NCI-H2081 treated with DMSO at 0.1 percent for 48 hours (cell line): ENCODE measurements around the gene GNLY.

ENCODE experiments used
- DNase-seq: peaks from one replicate; lab custom pipeline; 2025; lab: John Stamatoyannopoulos, UW

Gene GNLY

GRCh38 chr2:85728883-85729824 lies 35.0 kb downstream of the GNLY start:
- DNase-seq = no peak

DNA sequence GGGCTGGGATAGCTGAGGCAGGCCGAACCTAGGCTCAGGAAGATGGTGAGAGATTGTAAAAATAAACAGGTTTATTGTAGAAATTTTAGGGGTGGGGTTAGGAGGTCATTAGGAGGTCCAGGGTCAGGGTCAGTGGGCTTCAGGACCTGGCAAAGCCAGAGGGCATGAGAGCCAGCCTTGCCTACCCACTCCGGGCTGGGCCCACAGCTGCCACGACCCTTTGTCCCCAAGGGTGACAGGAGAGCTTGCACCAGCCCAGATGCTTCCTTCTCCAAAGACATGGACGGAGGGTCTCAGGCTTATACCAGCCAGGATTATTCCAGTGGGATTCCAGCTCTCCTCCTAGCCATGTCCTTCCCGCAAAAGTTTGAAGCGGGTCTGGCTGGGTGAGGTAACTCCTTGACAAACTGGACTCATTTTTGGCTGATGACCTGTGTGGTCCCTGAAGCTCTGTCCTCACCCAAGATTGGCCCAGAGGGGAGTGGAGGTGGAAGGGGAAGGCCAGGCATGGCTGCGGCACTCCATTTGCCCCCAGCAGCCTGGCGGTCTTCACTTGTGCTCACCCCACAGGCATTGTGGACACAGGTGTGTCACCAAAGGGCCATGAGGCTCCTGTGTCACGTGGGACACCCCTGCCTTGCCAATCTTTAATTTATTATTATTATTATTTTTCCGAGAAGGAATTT lies 35.8 kb downstream of the GNLY start:
- DNase-seq = no peak

DNA sequence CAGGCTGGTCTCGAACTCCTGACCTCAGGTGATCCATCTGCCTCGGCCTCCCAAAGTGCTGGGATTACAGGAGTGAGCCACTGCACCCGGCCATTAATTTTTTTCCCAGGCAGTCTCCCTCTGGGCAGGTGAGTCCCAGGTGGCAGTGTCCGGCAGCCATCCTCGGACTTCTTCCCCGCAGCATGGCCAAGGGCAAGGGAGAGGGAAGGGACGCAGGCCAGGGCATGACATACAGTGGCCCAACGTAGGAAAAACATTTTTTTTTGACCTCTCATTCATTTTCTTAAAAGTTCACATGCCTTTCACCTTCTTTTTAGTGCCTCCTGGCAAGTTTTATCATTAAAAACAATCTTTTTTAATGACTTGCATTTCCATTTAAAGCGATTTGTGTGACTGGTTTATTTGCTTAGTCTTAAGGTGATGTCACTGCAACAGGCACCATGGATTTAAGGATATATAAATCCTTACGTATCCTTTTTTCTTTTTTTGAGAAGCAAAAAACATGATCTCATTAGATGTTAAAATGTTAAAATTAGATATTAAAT lies 36.6 kb downstream of the GNLY start:
- DNase-seq = no peak

- no peak for DNase-seq
Observed at GRCh38 chr2:85731606-85732005, 37.4 kb downstream of the GNLY start.

GRCh38 chr2:85732467-85733120 lies 38.4 kb downstream of the GNLY start:
- DNase-seq = no peak

DNA sequence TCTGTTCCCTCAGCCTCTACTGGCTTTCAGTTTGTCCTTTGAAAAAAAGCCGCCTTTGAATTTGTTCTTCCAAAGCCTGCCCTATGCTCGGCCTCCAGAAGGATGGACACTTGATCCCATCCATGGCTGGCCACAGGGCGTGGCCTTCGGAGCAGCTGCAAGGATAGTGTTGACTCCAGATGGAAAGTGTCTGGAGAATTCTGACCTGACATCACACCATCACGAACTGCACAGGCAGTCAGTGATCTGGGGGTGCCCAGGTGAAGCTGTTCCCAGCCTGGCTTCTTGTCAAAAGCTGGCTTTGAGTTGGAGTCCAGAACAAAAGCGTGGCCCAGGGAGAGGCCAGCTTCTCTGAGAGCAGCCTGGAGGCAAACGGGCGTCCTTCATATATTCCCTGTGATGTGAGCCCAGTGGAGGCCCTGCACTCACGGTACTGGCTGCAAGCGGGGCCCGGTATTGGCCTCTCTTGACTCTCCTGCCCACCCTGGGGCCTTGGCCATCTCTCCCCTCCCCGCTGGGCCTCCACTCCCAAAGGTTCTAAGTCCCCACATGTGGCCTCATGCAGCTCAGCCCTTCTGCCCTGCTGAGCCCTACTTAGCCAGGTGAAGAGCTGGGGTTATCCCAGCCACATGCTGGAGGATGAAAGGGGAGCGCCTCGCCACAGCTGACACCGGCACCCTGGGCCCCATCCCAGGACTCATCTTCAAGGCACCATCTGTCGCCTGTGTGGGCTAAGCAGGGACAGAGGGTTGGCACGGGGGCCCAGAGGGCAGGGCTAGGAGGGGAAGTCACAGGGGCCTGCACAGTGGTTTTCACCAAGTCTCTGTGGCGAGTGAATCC lies 39.2 kb downstream of the GNLY start:
- no peak for DNase-seq

DNA sequence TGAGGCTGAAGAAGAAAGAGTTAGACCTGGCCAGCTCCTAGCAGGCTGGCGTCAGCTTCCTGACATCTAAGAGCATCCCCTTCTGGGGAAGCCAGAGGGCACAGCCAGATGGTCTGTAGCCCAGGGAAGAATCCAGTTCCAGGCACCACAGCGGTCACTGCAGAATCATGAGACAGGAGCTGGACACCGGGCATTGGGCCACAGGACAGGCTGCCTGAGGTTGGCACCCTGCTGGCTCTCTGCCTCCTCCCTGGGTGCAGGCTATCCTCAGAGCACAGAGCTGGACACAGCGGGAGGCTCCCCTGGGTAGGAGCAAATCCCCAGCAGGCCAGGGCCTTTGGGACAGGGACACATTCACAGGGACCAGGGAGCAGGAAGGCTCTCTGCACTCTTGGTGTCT lies 39.9 kb downstream of the GNLY start:
- DNase-seq = no peak

DNA sequence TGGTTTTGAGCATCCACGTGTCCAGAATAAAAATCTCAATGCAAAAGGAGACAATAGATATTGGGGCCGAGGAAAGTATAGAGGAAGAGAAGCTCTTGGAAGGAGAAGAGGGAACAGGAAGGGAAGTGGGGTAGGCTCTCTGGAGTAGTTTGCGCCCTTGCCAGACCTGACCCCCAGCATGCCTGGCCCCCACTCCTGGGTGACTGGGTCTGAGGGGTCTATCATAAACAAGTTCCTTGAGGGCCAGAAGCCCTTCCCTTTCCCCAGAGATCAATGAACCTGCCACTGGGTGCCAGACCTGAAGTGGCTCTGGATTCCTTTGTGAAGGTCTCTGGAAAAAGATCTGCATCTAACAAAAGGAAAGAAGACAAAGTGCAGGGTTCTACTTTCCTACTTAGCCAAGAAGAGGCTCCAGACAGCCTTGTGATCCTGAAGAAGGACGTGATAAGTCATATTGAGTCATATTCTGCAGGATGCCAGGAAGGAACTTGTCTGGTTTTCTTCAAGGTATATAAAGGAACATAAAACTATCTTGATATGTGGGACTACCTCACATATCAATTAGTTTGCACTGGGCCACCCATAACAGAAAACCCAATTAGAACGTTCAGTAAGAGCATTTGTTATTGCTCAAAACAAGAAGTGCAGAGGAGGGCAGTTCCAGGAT lies 40.9 kb downstream of the GNLY start:
- DNase-seq = no peak

DNA sequence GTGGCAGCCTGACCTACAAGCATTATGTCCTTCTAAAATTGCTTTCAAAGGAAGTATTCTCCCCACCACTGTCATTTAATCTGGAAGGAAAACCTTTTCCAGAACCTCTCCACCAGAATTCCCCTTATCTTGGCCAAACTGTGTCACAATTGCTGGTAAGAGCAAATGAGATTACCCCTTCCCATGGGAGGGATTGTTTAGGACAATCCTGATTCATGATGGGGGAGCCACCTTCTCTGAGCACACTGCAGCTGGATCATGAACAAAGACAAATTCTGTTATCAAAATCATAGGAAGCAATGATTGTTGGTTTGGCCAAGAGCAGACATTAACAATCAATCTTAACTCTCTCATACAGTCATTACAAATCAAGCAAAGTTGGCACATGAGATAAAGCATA lies 41.5 kb downstream of the GNLY start:
- no peak for DNase-seq

DNA sequence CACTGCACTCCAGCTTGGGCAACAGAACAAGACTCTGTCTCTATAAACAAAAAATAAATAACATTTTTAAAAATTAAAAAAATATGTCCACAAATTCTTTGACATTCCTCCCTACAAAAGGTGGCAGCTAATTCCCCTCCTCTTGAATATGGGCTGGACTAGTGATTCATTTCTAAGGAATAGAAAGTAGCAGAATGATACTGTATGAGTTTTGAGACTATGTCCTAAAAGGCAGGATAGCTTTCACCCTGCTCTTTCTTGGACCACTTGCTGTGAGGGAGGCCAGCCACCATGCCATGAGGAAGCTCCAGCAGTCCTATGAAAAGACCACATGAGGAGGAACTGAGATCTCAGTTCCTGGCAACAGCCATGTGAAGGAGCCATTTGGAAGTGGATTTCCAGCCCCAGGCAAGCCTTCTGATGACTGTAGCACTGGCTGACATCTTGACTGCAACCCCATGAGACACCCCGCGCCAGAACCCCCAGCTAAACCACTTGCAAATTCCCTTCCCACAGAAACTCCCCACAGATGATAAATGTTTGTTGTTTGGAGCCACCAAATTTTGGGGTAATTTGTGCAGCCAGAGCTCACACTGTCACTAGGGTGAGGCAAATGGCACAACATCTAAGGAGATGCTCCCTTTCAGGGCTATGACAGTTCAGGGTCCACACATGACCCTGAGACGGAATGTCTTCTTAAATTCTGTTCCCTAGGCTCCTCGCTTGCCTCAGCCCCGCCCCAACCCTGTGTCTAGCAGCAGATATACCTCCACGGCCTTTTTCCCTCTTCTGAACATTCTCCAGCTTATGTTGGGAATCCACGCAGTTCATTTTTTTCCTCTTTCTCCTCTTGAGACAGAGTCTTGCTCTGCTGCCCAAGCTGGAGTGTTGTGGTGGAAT lies 42.5 kb downstream of the GNLY start:
- no peak for DNase-seq

GRCh38 chr2:85737481-85737880 lies 43.3 kb downstream of the GNLY start:
- no peak for DNase-seq

DNA sequence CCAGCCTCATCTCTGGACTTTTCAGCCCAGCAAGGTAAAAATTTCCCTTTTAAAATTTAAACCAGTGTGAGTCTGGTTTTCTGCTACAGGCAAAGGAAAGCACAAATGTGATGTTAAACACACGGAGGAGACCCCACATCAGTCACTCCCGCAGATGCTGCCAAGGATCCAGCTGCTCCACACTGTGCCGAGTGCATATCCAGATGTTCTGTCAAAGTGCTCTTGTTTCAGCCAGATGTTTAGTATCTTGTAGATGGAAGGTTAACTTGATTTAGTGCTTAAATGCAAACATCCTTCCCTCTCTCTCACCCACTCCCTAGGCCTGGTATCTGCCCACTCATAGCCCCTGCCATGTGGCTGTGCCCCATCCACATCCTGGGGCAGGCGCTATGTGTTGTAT lies 43.8 kb downstream of the GNLY start:
- no peak for DNase-seq

DNA sequence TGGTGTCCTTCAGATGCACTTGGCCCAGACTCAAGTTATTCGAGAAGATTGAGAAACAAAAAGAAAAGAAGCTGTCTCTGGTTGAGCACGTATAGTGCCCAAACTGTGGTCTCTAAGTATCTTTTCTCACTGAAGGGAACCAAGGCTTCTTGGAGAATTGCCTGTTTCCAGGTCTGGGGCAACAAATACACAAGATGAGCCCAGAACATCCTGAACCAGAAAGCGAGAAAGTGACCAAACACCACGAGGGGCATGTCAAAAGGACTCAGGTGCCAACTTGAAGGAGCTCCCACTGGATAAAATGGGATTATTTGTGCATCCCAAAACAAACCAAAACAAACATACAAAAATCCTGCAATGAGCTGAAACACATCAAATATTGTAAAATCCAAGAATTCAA lies 46.0 kb downstream of the GNLY start:
- no peak for DNase-seq

DNA sequence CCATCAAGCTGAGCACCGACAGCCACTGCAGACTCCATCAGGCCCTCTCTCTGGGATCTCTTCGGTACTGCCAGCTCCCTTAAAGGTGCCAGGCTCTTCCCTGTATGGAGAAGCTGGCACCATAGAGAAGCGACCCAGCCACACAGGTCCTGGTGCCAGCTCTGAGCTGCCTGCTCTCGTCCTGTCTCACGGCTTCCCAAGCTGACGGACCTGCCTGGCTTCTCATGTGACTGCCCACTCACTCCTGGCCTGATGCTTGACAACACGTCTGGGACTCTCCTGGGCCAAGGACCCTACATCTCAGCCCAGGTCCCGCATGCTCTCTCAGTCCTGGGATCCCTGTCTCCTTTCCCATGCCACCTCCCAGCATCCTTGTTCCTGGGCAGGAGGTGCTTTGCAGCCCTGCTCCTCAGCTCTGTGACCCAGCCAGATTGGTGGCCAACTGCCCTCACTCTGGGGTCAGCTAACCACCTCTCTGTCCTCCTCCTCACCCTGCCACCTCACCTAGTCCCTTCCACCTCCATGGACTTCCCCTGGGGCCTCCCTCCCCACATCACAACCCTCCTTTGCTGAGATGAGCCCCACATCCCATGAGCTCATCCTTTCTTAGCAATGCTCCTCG lies 47.2 kb downstream of the GNLY start:
- no peak for DNase-seq

DNA sequence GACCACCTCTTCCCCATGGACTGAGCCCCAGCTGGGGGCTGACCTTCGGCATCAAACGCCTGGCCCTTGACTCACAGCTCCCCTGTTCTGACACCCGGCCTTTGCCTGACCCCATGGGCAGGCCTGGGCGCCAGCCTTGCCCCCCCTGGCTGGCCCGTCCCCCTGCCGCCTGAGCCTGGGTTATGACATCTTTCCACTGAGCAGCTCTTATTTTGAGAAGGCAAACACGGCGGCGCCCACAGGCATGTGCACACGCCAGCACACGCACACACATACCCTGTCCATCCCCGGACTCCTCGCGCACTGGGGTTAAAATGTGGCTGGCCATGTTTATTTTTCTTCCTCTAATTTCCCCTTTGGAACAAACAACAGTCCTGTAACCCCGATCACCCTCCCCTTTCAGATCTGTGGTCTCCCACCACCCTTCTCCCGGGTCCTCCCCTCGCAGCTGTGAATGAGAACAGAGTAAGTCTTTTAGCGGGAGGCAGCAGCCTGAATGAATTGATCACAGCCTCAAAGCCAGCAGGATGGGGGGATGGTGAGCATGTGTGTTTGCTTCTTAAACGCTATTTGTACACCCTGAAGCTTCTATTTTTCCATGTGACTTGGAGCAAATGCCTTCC lies 47.8 kb downstream of the GNLY start:
- no peak for DNase-seq

DNA sequence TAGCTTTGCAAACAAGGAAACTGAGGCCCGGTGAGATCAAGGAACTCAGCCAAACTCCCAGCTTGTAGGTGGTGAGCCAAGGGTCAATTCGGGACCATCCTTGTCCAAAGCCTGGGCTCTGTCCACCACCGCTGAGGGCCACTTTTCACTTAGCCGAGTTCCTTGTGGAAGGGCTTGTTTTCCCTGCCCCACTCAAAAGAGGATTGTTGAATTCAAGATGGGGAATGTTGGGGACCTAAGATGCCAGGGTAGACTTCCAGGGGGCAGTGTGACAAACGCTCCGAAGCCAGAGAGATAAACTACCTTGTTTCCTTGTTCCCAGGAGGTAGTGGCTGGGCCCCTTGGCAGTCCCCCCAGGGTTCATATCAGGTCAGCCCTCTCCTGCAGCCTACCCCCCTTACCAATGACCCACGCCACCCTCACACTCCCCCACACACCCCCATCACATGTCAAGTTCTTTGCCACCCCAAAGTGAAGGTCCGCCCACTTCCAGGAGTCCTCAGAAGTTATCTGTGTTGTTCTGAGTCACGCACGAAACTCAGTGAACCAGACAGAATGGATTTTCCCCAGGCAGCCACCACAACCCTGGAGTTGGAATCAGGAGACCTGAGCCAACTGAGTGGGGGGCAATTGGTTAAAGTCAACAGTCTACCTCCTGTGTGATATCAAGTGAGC lies 49.3 kb downstream of the GNLY start:
- no peak for DNase-seq

DNA sequence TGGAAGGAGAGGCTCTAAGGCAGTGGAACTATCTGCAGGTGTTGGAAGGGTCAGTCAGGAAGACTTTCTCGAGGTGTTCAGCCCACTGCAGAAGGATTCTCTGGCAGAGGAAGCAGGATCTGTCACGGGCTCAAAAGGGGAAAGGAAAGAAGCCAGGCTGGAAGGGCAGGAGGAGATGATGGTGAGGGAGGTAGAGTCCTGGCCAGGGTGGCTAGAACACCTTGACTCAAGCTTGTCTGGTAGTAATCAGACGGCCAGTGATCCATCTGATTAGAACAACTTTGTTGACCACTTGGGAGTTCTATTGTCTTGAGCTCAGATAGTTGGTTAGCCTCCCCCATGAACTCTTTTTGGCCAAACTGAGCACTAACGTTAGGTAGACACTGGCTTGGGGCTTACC lies 49.9 kb downstream of the GNLY start:
- DNase-seq = no peak

GRCh38 chr2:85744741-85745601 lies 50.8 kb downstream of the GNLY start:
- DNase-seq = no peak
